HG03575 (cell line): Measurements from ENCODE around the gene LRMDA.
"Not testable (repeated sequence)": the region's sequence is repeated elsewhere in the genome, so short reads cannot be mapped to it uniquely, and the experiment has no call there.

Experiments used
- ATAC-seq: cut with Tn5 transposase; IDR thresholded peaks from one replicate; pipeline ENCODE4 v1.9.1; 2021; ENCODE audit not compliant: unreplicated experiment, insufficient number of reproducible peaks, low FRiP score; ENCODE audit errors: extremely low read depth

Gene LRMDA

DNA sequence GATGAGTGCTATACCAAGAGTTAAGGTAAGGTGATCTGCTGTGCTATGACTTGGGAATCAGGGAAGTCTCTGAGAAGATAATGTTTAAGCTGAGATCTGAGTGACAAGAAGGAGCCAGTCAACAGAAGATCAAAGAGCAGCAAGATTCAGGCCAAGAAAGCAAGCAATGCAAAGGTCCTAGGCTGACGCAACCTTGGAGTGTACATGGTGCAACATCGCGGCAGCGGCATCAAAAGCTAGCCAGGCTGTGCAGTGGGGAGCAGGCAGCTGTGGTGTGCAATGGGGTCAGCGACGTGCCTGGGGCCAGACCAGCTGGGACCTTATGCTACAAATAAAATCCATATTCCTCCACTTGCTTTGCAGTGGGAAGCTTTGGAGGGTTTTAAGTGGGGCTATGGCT lies 324.1 kb downstream of the LRMDA start:
- ATAC-seq = no peak

DNA sequence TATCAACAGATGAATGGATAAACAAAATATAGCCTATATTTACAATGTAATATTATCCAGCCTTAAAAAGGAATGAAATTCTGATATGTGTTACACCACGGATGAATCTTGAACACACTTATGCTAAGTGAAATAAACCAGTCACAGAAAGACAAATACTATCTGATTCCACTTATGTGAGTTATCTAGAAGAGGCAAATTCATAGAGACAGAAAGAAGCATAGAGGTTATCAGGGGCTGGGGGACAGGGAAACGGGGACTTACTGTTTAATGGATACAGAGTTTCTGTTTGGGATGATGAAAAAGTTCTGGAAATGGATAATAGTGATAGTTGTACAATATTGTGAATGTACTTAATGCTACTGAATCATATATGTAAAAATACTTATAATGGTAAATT lies 329.9 kb downstream of the LRMDA start:
- no peak for ATAC-seq

- ATAC-seq = no peak
Measured at GRCh38 chr10:75762431-75762802, 331.0 kb downstream of the LRMDA start.

- no peak for ATAC-seq
Measured at GRCh38 chr10:75763652-75764051, 332.2 kb downstream of the LRMDA start.

GRCh38 chr10:75764974-75765788 lies 333.8 kb downstream of the LRMDA start:
- no peak for ATAC-seq

- ATAC-seq = no peak
Measured at GRCh38 chr10:75765789-75766096, 334.3 kb downstream of the LRMDA start.

- no peak for ATAC-seq
Measured at GRCh38 chr10:75766106-75766505, 334.7 kb downstream of the LRMDA start.

GRCh38 chr10:75766752-75767151 lies 335.3 kb downstream of the LRMDA start:
- not testable (repeated sequence) for ATAC-seq

DNA sequence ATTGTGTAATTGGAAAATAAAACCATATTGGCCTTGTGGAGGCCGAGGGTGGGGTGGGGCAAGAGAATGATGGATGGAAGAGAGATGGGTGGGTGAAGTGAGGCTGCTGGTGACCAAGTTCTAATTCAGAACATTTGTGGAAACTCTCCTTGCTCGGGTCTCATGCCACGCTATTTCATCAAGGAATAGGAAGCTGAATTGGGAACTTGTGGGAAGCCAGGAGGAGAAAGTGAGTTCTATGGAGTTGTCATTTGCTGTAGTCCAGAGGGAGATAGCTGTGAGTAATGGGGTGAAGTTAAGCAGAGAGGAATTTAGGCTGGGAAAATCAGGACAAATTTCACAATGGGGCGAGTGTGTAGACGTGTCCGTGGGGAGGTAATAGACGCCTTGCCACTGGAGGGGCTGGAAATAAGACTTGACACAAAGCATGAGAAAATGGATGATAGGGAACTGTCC lies 339.2 kb downstream of the LRMDA start:
- ATAC-seq = no peak

DNA sequence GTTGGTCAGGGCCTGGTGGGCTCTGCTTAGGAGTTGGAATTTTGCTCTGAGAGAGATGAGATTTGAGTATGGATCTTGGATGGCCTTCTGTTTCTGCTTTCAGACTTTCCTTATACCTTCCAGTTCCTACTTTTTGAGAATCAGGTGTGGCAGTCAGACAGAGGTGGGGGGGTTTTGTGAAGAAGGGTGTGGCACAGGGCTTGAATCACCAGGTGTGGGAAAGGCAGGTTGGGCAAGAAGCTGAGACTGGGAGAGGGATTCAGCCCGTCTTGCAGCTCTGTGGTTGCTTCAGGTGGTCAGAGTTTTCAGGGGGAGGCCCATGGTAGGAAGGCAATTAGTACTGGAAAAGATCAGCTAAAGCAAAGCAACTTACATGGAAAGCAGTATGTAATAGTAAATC lies 340.2 kb downstream of the LRMDA start:
- no peak for ATAC-seq

DNA sequence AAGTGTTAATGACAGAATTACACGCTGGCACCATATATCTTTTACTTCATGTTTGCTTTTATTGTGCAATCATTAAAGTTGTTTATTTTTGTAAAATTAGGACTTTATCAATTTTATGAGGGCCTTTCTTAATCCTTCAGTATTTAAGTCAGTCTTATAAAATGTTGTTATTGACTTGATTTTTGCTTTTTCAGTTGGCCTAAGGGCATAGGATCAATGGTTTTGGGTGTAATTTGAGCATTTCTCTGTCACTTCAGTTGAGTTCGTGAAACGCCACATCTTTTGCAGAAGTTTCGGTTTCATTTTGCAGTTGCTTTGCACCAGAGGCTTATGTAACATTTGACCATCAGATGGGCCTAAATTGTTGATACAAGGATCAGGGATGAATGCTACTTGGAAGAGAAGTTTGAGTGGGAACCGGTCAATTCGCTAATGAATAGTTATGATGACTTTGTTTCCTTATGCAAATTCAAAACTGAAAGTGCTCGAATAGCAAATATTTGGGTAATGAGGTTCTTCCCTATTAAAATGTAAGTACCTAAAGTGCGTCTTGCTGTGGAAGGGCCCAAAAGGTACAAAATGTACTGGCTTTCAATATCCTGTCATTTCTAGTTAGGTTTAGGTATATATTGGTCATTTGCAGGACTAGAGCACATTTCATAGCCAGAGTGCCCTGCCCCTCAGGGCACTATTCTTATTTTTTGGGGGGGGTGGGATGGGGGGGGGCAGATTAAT lies 340.9 kb downstream of the LRMDA start:
- ATAC-seq = no peak

- no peak for ATAC-seq
Measured at GRCh38 chr10:75773231-75773780, 341.9 kb downstream of the LRMDA start.

GRCh38 chr10:75773813-75774782 lies 342.7 kb downstream of the LRMDA start:
- ATAC-seq = no peak

GRCh38 chr10:75774783-75775490 lies 343.5 kb downstream of the LRMDA start:
- no peak for ATAC-seq

- no peak for ATAC-seq
Measured at GRCh38 chr10:75776738-75777504, 345.5 kb downstream of the LRMDA start.

DNA sequence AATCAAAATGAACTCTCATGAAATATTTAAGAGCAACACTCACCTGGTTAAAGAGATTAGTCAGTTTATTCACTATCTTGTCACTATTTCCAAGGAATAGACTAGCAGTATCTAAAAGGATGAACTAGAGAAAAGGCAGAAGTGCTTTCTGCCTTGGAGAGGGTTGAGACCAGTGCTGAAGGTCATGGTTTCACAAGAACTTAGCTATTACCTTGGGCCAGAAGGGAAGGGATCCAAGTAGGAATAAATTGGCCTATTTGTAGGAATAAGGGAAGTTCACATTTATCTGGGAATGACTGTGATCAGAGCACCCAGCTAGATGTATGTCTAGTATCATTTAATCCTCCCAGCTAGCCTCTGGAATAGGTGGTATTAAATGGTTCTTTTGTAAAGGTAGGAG lies 347.2 kb downstream of the LRMDA start:
- no peak for ATAC-seq

- ATAC-seq = no peak
Measured at GRCh38 chr10:75779276-75779675, 347.9 kb downstream of the LRMDA start.
